NCI-H82 treated with DMSO at 0.1 percent for 48 hours (cell line): ENCODE measurements around the gene TOPAZ1.

Experiments used
- DNase-seq: peaks from one replicate; lab custom pipeline; 2025; ENCODE audit not compliant: unreplicated experiment; lab: John Stamatoyannopoulos, UW

TOPAZ1 gene

DNA sequence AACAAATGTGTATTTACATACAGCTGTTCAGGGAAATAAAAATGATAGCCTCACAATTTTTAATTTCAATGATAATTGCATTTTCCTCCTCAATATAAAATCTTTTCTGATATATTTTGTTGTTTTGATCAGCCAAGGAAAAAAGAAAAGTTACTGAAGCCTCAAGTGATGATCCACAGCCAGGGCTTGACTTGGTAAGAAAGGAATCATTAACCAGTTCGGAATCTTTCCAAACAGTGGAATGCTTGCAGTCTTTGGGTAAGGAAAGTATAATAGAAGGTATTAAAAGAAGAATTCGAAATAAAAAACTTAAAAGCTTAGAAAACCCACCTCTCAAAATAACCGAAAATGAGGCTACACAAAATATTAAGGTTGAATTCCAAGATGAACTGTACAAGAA is 1.0 kb downstream of the TOPAZ1 start:
- DNase-seq: no peak

GRCh38 chr3:44248152-44248551 is 6.5 kb downstream of the TOPAZ1 start:
- no peak for DNase-seq

- DNase-seq: no peak
Measured at GRCh38 chr3:44252332-44252959, 10.8 kb downstream of the TOPAZ1 start.

GRCh38 chr3:44259404-44259803 is 17.7 kb downstream of the TOPAZ1 start:
- DNase-seq: no peak

DNA sequence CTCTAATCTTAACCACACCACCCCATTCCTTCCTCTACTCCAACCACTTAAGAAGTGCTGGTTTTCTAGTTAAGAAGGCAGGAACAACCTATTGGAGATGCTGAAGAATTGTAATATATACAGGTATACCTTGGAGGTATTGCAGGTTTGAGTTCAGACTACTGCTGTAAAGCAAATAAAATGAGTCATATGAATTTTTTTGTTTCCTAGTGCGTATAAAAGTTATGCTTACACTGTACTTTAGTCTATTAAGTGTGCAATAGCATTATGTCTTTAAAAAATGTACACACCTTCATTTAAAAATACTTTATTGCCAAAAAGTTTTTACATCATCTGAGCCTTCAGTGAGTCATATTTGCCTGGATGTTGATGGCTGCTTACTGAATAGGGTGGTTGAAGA is 22.5 kb downstream of the TOPAZ1 start:
- no peak for DNase-seq

DNA sequence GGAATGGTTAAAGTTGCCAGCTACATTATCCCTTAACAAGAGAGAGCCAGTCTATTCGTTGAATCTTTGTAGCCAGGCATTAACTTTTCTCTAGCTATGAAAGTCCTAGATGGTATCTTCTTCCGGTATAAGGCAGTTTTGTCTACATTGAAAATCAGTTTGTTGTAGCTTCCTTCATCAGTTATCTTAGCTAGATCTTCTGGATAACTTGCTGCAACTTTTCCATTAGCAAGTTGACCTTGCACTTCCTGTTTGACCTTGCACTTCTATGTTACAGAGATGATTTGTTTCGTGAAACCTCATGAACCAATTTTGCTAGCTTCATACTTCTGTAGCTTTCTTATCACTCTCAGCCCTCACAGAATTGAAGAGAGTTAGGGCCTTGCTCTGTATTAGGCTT is 24.1 kb downstream of the TOPAZ1 start:
- DNase-seq: no peak

- DNase-seq: no peak
Measured at GRCh38 chr3:44272191-44272590, 30.5 kb downstream of the TOPAZ1 start.

DNA sequence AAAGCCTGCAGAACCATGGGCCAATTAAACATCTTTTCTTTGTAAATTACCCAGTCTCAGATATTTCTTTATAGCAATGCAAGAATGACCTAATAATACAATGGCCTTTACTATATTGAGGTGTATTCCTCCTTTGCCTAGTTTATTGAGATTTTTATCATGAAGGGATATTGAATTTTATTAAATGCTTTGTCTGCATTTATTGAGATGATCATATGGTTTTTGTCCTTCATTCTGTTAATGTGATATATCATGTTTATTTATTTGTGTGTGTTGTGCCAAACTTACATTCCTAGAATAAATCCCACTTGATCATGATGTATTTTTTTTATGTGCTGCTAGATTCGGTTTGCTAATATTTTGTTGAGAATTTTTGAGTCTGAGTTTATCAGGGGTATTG is 36.2 kb downstream of the TOPAZ1 start:
- no peak for DNase-seq

GRCh38 chr3:44280077-44280476 is 38.4 kb downstream of the TOPAZ1 start:
- no peak for DNase-seq

DNA sequence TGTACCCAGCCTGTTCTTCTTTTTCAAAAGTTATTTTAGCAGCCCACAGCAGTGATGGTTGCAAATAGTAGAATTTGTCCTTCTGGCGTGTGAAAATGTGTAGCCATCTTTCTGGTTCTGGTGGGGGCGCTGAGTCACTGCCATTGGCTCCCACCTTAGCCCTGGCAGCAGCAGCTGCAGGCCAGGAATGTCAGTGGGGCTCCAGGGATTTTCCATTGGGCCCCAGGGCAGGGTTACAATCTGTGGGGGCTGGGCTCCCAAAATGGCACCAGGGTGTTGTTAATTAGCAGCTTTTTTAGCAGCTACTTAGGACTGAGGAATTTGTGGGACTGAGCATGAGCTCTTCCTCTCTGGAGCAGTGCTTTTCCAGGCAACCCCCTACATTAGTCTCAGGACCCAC is 38.9 kb downstream of the TOPAZ1 start:
- no peak for DNase-seq

DNA sequence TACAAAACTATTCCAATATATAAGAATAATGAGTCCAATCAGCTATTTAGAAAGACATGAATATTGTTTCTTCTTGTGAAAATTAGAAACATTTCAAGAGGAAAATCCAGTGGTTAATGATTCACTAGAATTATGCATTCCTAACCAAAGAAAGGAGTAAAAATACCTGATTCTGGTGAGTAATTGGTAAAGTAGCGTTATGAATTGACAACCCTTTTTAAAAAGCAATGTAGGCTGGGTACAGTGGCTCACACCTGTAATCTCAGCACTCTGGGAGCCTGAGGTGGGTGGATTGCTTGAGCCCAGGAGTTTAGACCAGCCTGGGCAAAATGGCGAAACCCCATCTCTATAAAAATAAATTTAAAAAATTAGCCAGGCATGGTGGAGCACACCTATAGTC is 43.3 kb downstream of the TOPAZ1 start:
- DNase-seq: no peak

- no peak for DNase-seq
Measured at GRCh38 chr3:44289882-44290462, 48.3 kb downstream of the TOPAZ1 start.

GRCh38 chr3:44292276-44292675 is 50.6 kb downstream of the TOPAZ1 start:
- DNase-seq: no peak

GRCh38 chr3:44292947-44293346 is 51.3 kb downstream of the TOPAZ1 start:
- DNase-seq: no peak

- no peak for DNase-seq
Measured at GRCh38 chr3:44297255-44297654, 55.6 kb downstream of the TOPAZ1 start.

- DNase-seq: no peak
Measured at GRCh38 chr3:44301746-44302145, 60.1 kb downstream of the TOPAZ1 start.

DNA sequence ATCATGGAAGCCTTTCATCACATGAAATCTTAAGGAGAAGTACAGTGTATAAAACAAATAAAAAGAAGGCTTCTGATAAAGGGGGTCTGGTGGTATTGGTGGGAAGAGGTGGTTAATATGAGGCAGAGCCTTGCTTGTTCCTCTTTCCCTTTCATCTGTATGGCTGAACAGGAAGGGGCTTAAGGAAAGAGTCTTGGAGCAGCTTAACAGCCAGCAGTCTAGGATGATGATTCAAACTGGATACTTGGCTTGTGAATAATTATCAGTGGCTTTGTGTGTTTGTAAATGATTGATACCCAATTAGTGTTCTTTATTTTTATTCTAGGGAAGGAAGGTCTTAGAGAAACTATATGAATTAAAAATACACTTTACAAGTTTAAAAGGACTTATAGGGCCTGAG is 67.8 kb downstream of the TOPAZ1 start:
- DNase-seq: no peak

GRCh38 chr3:44318891-44319311 is 77.2 kb downstream of the TOPAZ1 start:
- no peak for DNase-seq

DNA sequence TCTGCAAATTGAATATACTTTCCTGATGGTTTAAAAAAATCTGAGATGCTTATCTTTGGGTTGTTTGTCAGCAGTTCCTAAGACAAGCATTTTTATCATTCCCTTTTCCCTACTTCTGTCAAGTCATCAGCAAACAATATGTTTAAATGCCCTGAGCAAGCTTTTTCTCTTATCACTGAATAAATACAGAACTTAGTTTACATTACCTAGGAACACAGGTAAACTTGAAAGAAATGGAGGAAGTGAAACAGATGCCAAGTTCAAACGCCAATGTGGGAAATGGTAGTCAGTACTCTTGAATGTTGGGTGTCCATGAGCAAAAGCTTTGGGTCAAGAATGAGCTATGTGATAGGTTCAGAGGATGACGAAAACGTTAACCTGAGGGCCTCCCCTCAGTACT is 79.6 kb downstream of the TOPAZ1 start:
- no peak for DNase-seq

- peak; percentile 34 for DNase-seq
Measured at GRCh38 chr3:44323341-44323955, 81.8 kb downstream of the TOPAZ1 start.

GRCh38 chr3:44324584-44324983 is 82.9 kb downstream of the TOPAZ1 start:
- DNase-seq: no peak

DNA sequence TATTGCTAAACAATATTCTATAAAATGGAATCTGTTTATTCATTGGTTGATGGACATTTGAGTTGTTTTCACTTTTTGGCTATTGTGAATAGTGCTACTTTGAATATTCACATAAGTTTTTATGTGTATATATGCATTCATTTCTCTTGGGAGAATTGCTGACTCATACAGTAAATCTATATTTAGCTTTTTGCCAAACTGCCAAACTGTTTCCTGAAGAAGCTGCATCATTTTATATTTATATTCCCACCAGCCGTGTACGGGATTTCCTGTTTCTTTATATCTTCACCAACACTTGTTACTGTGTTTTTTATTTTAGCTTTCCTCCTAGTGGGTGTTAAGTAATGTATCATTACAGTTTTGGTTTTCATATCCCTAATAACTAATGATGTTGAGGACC is 84.3 kb downstream of the TOPAZ1 start:
- no peak for DNase-seq

DNA sequence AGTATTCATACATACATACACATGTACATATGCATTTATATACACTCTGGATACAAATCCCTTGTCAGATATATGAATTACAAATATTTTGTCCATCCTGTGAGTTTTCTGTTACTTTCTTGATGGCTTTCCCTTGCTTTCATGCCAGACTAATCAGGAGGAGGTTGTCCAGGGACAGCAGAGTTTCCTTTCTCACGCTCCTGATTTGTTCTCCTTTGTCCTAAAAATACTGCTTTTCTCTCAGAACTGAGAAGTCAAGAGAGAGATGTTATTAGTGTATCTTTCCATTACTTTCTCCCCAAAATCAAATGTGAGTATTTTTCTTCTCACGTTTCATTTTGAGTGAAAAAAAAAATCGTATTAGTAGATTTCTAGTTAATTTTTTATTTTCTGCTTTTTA is 84.8 kb downstream of the TOPAZ1 start:
- DNase-seq: no peak
